Germinal center (tissue), 1 donor: Measurements from ENCODE around the gene PRDM12.

Experiments used
- DNase-seq: peaks from one replicate; pipeline ENCODE4 v3.0.0; 2012; ENCODE audit warnings: mixed read lengths, low spot score

PRDM12 gene

DNA sequence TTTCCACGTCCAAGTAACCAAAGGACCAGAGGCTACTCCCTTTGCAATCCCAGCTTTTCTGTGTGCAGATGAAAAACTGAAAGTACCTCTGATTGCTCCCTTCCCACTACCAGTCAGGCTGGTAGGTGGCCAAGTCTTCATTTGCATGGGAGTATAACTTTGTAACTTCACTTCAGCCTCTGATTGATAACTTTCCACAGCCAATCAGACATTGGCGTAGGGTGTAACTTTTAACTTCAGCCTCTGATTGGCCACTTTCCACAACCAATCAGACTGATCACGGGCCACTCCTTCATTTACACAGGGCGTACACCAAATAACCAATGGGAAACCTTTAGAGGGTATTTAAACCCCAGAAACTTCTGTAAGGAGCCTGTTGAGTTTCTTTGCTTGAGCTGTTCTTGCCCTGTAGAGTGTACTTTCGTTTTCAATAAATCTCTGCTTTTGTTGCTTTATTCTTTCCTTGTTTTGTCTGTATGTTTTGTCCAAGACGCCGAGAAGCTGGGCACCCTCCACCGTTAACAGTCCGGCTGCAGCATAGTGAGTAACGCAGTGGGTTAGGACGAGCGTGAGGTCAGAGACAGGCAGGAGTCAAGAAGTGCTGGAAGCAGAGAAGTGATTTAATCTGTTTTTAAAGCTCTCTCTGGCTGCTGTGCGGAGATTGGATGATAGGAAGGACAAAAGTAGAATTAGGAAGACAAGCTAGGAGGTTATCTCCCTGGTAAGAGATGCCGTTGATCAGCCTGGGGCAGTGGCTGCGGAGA lies 25.7 kb downstream of the PRDM12 start:
- DNase-seq, result peak; percentile 51

DNA sequence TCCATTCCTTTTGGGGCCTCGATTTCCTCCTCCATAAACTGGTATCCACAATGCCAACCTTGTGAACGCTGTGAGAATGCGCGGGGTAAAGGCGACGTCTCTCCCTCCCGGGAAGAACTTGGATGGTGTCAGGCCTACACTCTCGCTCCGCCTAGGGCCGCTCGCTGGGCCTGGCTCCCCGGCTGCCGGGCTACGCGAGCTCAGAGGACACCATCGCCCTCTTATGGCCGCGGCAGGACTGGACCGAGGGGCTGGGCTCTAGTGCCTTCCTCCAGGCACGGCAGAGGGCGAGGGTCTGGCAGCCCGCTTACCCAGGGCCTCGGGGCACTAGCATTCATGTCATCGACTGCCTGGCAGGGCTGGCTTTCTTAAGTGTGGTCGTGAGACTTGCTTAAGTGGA lies 27.9 kb downstream of the PRDM12 start:
- no peak for DNase-seq

DNA sequence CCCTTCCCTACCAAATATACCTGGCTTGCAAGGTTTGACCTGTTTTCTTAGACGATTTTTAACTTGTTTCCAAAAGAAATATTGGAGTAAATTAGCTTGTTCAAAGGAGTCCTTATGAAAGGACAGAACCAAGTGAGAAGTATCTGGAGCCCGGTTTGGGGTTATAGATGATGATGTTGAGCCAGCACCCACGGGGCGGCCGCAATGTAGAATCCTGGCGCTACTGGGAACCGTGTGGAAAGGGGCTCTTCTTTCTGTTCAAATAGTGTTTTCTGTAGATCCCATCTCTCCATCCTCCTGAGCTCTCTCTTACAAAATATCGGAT lies 28.7 kb downstream of the PRDM12 start:
- no peak for DNase-seq

DNA sequence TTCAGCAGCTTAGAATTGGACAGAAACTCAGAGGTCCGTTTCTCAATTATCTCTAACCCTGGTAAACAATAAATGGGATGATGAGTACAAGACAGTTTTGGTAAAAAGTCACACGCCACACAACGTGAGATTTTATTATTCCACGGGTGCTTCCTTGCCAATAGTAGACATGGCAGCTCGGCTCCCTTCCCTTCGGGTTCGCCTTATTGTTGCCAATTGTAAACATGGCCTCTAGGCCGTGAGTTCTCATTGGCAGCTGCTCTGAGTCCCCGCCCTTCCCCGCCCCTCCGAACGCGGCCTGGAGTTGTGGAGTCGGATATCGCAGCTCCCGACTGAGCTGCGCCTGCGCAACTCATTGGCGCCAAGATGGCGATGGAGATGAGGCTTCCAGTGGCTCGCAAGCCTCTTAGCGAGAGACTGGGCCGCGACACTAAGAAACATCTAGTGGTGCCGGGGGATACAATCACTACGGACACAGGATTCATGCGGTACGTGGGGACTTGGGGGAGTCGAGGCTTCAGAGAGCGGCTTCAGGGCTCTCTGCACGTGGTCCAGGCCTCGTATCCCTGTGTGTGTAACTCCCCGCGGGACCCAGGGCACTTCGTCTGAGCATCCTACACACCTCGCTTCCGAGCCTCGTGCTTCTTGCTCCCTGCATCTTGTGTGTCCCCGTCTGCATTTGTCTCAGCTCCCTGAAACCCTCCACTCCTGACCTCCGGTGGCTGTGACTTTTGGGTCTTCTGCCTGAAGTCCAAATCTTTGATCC lies 29.2 kb downstream of the PRDM12 start, which contains the start of gene EXOSC2:
TSS of gene EXOSC2 (plus strand) at position 355 of the 766 bp plus-strand sequence. CDS start at position 367, 12 bp downstream.
- peak; percentile 98 for DNase-seq

DNA sequence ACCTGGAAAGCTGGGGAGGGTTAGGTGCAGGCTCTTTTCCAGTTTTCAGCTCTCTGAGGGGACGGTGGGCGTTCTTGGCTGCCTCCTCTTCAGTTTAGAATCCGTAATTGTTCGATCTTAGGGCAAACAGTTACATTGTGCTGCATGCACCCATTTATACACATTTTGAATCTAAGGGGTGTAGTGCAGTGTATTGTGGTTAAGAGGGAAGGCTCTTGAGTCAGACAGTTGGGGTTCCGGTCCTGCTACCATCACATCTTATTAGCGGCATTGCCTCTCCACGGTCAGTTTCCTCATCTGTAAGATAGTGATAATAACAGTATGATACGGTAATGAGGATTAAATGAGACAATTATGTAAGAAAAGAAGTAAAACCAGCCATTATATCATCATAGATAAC lies 29.8 kb downstream of the PRDM12 start:
- DNase-seq, result no peak

DNA sequence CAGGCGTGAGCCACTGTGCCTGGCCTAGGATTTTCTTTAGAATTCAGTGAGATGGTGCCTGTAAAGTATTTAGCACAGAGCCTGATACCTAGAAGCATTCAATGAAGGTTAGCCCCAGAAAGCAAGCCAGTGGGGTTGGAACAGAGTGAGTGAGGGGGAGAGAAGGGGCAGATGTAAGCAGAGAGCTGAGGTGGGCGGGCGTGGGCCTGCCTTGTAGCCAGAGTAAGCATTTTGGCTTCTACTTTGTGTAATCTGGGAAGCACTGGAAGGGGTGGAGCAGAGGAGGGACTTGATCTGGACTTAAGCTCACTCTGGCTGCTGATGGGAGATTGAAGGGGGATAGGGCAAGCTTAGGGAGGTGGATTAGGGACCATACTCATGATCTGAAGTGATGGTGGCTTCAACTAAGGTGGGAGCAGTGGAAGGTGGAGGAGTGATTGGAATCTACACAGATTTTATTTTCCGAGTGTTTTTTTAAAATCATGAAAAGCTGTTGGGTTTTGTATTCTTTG lies 31.8 kb downstream of the PRDM12 start:
- no peak for DNase-seq

DNA sequence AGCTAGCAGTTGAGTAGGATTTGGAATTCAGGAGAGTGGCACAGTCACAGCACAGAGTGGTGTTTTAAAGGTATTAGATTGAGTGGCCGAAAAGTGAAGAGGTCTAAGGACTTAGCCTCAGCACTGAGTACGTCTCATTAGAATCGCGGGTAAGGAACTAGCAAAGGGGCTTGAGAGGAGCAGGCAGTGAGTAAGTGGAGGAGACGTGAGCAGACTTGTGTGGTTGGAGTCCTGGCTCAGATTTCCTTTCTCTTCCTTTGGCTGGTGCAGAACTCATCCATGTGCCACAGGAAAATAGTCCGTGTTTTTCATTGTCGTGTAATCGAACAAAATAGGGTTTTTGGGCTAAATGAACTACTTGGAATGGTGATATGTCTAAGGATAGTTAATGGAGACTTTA lies 32.6 kb downstream of the PRDM12 start:
- no peak for DNase-seq

DNA sequence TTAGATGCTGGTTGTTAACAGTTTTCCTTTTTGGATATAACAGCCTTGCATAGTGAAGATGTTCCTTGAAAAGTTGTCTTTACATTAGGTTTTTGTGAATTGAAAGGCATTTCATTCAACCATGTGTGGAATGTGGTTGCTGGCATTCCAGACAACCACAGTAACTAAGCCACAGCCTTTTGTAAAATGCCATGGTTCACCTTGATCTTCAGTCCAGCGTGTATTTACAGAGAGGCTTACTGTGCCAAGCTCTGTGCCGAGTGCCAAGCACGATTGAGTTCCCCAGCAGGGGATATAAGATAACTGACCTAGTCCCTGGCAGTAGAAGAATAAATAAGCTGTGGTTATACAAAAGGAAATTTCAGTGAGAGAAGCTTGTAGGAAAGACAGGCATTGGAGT lies 34.1 kb downstream of the PRDM12 start:
- no peak for DNase-seq

DNA sequence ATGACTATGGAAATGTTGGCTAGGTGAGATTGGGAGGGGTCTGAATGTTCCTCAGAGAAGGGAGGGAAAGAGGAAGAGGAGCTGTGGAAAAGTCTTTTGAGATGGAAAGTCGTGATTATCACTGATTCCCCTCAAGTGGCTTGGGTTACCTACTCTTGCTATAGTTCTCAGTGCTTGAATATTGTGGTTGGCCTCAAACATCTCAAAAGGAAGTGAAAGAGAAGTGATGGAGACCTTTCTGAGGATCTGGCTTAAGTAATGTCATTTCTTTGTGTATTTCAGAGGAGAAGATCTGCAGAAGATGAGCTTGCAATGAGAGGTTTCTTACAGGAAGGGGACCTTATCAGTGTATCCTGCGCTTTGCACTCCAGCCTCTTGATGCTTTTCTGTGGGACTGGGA lies 34.7 kb downstream of the PRDM12 start:
- DNase-seq, result no peak

DNA sequence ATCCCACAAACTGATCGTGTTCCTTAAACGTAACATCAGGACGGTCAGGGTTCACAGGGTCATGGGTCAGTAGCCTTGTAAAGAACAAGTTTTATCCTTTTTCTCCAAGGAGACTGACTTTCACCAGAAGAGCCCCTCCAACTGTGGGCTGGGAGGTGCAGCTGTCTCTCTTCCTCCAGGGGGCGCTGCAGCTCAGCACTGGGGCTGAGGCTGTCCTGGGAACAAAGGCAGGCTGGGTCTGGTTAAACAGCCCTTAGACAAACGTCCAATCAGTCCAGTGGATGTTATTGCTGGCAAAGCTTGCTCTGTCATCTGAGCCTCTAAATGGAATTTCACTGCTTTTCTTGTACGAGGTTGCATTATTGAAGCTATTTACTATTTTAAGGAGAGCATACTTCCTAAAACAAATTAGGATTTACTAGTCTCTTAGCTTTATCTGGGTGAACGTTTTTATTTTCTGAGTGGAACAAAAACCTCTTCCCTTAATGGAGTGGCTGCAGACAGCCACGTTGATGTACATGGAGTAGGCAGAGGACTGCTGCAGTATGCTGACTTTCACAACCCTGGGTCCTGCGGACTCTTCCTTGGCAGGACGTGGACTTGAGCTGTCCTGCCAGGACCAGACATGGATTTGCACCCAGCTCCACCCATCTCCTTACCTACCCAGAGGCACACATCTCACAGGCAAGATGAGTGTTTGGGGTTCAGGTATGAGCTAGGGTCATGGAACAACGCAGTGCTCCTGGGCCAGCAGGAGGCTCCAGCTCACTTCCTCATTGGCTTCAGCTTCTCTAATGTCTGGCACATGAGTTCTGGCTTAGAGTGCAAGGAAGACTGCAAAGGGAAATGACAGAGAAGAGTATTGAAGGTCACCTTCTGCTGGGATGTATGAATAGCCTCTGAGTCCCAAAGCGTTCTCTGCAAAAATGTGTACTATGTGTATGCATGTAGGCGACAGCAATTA lies 36.9 kb downstream of the PRDM12 start:
- peak; percentile 46 for DNase-seq

DNA sequence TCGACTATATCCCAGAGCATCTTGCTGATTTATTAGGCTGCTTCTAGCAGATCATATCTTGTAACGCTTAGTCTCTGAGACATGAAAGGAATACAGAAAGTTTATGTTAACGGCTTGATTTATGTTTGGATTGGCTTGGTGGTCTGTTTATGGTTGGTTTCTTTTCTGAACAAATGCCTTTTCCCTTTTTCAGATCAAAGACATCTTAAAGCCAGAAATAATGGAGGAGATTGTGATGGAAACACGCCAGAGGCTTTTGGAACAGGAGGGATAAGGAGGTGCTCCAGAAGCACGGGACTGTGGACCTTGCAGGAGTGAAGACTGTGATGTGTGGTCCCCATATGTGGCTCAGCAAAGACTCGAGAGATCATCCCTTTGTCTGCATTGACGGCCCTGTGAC lies 39.1 kb downstream of the PRDM12 start:
- no peak for DNase-seq

DNA sequence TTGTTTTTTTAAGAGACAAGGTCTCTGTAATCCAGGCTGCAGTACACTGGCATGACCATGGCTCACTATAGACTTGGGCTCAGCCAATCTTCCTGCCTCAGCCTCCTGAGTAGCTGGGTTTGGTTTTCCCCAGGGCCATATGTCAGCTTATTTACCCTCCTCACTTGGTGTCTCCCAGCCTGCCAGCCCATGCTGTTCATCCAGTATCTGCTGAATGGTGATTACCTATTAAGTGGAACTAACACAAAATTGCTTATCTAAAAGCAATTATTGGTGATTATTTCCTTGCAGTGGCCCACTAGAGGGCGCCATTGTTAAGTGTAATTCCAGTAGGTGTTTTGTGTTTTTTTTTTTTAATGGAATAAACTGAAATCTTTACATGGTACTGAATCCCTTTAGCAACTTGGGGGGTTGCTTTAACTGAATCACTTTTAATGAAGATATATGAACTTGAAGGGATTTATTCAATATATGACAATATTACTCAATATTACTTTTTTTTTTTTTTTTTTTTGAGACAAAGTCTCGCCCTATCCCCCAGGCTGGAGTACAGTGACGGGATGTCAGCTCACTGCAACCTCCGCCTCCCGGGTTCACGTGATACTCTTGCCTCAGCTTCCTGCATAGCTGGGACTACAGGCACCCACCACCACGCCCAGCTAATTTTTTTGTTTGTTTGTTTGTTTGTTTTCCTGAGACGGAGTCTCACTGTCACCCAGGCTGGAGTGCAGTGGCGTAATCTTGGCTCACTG lies 43.0 kb downstream of the PRDM12 start:
- peak; percentile 42 for DNase-seq

DNA sequence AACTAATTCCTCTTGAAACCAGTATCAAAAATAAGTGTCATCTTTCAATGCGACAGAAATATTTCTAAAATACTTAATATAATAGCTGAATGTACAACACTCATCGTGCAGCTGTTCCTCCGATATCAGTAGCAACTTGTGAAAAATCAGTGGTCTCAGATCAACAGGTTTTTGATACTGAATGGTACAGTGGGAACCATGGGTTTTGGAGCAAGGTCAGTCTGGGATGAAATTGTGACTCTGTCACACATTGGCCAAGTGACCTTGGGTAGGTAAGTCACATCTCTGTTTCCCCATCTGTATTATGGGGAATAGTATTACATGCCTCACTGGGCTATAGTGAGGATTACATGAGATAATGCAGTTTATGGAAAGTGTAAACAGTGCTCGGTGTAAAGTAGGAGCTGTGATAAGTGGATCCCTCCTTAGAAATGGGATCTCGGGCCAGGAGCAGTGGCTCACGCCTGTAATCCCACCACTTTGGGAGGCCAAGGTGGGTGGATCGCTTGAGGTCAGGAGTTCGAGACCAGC lies 46.5 kb downstream of the PRDM12 start:
- no peak for DNase-seq

DNA sequence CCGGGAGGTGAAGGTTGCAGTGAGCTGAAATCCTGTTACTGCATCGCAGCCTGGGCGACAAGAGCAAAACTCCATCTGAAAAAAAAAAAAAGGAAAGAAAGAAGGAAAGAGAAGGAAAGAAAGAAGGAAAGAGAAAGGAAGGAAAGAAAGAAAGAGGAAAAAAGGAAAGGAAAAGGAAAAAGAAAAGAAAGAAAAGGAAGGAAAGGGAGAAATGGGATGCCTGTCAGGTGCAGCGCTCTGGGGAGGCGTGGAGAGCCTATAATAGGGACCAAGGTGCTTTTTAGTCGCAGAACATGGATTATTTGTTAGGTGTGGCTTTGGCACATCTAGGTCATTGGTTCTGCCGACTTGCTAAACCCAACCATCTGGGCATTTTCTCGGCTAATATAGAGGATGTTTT lies 47.1 kb downstream of the PRDM12 start:
- DNase-seq, result no peak

DNA sequence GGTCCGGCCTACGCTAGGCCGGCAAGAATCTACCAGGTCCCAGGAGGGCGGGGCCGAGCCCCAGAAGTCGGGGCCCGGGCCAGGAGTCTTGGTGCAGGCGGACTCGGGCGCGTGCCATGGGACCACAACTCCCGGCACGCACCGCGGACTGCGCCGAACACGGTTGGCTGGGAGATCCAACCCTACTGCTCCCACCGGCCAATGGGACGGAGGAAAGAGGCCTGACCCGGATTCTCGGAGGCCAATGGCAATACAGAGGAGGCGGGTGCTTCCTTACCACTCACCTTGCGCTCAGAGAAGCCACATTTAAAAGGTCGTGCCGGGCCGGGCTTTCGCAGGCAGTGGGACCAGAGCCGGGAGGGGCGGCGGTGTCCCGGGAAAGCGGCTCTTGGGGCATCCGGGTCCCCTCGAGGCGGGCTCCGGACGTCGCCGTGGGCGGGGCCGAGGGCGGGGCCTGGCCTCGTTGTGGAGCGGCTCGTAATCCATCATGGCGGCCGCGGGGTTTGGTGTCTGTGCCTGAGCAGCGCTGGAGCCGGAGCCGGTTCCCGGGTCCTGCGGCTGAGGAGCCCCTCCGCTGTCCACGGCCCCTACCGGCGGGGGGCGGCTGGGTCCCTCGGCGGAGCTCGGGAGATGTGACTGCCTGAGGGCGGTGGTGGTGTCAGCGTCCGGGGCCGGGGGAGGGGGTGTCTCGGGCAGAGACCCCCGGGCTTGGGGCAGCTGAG lies 48.3 kb downstream of the PRDM12 start:
- DNase-seq, result peak; percentile 99

DNA sequence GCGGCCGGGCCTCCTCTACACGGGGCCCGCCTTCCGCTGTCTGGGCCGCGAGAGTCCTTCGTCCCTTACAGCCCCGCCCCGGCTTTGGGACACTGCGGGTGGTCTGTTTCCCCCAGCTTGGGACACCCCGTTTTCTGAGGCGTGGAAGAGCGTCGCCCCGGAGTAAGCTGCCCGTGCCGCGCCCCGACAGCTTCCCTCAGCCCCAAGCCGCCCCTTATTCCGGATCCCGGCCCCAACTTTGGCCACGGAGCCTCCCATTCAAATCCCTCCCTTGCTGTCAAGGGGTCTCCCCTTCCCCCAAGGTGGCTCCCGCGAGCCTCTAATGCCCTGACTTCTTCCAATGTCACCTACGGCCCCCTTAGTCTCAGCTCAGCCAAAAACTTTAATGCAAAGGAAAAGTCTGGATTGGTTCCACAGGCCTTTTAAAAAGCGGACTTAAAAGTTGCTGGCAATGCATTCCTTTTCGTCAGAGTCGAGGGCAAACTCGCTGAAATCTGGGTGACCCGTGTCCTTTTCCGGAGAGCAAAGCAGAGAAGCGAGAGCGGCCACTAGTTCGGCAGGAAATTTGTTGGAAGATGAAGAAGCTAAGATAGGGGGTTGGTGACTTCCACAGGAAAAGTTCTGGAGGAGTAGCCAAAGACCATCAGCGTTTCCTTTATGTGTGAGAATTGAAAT lies 49.0 kb downstream of the PRDM12 start:
- DNase-seq, result no peak

DNA sequence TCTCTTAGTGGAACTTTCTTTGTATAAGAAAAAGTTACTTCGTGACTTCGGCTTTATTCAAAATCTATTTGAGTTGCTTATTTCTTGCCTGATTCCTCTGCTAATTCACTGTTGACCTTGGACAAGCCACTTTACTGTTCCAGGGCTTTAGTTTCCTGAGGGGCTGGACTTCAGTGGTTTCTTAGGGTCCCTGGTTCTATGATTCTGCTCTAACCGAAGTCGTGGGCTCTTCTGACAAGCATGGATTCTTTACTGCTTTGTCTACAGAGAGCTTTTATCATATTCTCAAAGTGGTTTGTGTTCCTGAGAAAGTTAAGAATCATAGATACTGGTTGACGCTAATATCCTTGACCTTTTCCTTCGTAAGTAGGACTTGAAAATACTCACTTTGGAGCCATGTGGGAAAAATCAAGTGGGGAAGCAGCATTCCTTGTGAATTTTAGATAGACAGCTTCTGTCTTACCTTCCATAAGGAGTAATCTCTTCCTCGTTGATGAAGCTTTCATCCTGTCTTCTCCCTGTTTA lies 50.3 kb downstream of the PRDM12 start:
- DNase-seq, result no peak

DNA sequence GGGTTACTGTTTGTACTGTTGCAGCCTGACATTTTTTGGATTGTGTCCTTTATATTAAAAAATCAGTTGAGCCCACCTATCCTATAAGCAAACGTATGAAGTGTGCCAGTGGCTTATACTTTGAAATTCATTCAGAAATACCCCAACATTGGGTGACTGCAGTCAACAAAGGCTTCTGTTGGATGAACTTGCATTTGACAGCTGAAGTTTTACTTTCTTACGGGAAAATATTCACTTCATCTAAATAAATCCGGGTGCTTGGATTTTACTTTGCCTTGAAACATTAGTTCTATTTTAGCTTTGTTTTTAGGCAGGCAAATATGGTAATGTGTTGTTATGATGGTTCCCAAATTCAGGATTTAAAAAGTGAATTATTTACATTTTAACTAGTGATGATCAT lies 50.9 kb downstream of the PRDM12 start:
- DNase-seq, result no peak

DNA sequence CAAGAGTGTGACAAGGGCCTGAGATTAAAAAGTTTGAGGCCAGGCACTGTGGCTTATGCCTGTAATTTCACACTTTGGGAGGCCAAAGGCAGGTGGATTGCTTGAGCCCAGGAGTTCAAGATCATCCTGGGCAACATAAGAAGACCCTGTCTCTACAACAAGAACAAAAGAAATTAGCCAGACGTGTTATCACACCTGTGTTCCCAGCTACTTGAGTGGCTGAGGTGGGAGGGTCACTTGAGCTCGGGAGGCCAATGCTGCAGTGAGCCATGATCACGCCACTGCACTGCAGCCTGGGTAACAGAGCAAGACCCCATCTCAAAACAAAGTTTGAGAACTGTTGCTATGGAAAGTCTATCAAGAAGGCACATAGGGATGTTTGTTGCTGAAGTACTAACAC lies 54.2 kb downstream of the PRDM12 start:
- DNase-seq, result no peak

DNA sequence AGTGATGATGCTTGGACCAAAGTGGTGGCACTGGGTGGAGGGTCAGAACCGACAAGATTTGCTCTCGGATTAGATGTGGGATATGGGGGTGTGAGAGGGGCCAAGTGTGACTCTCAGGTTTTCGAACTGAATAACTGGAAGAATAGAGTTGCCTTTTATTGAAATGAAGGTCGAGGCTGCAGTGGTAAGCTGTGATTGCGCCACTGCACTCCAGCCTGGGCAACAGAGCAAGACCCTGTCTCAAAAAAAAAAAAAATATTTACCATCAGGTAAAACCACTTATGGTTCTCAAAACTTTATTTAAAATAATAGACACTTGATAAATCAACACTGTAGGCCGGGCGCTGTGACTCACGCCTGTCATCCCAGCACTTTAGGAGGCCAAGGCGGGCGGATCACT lies 56.4 kb downstream of the PRDM12 start:
- DNase-seq, result no peak
